GM18519 (cell line): ENCODE measurements around the gene AFAP1.

Experiments used
- ATAC-seq: cut with Tn5 transposase; IDR thresholded peaks from one replicate; pipeline ENCODE4 v1.9.1; 2021; ENCODE audit warnings: mild to moderate bottlenecking, moderate library complexity; ENCODE audit not compliant: unreplicated experiment, low FRiP score

Gene AFAP1

DNA sequence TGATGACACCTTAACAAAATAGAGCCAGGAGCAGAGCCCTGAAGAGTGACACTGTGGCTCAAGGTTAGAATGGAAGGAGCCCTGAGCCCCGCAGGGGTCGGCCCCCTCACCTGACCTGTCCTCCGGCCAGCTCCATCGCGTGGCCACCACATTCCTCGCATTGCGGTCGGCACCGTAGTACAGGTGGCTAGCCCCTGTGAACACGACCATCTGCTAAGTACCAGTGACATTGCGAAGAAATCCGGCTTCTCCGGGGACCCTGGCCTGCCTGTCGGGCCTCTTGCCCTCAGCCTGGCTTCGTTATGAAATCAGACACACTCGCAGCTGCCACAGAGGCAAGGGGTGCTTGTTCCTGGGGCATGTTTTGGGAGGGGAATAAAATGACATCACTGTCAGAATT, 179.0 kb downstream of the AFAP1 start:
- no peak for ATAC-seq

GRCh38 chr4:7760228-7760627, 179.4 kb downstream of the AFAP1 start:
- ATAC-seq: no peak

DNA sequence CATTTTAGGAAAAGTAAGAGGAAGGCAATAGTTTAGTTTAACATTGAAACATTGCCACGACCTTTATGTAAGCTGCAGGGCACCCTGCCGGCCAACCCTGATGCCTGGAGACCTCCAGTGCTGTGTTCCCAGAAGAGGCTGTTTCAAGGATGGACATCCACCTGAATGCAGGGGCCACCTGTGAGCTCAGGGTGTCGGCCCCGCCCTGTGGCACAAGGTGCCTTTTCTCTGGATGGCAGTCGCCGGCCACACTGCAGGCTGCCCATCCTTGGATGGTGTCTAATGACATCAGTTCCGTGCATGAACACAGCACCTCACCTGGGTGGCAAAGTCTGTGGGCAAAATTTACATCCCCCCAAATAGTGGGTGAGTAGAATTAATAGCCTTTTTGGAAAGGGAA, 180.0 kb downstream of the AFAP1 start:
- ATAC-seq: no peak

DNA sequence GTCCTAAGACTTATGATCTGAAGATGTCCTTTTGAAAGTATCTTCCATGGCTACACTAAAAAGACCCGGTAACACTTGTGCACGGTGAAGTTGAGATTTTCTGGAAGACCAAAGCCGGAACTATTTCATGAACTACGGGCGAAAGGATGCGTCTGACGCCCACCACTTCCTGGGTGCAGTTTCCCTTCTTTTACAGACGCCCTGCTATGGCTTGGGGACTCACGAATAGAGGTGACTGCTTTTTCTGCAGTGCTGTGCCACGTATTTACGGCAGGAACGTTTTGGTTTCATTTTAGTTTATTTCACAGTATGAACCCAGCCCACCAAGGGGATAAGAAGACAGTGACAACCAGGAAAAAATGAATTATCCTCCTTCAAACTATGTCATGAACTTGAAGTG, 180.4 kb downstream of the AFAP1 start:
- ATAC-seq: no peak

- ATAC-seq: no peak
Observed at GRCh38 chr4:7758476-7758875, 181.2 kb downstream of the AFAP1 start.

DNA sequence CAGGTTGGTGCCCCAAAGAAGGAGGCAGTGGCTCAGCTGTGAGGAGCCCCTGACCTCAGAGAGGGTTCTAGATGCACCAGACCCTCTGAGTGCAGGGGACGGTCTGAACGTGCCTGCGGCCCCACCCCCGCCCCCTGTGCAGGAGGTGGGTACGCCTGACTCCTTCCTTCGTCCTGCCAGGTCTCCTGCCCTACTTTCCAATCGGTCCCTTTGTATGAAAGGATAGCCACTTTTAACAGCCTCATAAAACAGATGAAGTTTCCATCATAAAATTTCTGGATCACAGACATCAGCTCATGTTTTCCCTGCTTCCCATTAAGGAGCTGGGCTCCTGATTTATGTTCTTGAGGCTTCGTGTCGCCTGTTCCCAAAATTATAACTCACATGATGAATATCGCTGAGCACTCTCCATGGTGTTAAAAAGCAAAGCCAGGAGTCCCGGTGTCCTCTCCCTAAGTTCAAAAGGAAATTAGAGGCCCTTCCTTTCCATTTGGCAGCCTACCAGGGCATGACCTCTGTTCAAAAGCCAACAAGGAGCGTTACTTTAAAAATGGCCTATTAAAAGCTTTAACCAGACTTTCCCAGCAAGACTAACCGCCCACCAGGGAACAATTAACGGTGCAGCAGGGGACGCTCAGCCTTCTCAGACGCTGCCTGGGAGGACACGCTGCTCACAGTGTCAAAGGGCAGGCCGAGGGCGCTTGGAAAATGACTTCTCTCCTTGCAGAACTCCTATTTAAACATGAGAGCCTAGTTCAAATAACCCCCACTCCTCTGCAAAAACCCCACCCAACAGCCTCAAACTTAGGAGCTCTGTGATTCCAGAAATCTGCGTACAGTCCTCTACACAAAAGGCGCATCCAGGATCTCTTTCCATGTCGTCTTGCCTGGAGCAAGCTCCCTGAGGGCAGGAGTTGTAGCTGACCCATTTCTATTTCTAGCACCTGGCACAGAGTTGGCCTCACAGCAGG, 181.9 kb downstream of the AFAP1 start:
- ATAC-seq: no peak

DNA sequence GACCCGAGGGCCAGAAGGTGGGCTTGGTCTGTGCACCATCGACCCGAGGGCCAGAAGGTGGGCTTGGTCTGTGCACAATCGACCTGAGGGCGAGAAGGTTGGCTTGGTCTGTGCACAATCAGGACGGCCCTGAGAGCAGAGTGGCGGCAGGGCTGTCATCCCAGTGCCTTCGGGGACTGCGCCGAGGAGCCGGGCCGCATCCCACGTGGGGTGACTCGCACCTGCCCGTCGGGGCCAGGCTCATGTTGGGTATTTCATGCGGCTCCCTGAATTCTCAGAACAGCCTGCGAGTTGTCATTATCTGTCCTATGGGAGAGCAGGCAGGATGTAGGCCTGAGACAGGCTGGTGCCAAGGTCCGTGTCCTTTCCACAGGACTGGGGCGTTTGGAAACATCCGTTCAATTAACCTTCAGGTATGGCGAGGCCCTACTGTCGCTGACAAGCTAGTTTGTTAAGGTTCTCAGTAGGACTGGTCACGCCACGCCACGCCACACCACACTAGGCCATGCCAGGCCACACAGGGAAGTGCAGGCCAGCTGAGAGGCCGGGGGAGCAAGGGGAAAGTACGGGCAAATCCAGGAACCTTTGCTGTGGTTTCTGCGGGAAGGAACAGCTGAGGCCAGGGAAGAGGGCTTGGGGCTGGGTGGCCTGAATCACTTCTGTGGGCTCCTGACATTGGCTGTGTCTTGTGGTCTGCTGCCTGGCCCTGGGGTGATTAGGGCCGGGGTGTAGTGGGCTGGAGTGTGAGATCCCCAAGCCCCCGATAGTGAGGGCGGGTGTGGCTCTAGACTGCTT, 182.9 kb downstream of the AFAP1 start:
- no peak for ATAC-seq

DNA sequence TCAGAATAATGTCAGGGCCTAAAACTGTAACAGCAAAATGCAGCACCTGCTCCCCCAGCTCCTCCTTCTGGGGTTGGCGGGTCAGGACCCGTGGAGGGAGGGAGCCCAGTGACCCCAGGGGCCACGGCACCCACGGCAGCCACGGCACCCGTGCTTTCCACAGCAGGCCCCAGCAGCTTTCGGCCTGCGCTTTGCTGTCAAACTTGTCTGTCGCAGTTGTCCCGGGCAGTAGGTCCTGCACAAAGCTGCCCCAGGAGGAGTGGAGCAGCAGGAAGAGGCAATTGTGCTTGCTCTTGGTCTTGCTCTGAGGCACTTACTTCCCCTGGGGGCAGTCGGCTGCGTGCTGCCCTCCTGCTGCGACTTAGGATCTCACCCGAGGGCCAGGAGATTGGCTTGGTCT, 183.6 kb downstream of the AFAP1 start:
- no peak for ATAC-seq

DNA sequence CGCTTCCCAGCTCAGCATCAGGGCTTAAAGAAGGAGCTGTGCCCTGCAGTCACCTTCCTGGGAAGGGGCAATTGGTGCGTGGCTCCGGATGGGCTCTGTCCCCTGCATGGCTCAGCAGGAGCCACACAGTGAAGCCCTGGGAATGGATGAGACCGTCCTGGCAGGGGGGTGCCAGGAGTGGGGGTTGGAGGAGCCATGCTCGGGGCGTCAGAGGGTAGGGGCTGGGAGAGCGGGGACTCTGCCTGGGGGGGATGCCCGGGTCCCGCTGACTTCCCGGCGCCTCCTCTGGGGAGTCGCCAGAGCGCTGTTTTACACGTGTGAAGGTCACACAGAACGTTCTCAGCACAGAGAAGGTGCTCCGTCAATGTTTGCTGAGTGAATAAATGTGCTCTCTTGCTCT, 184.1 kb downstream of the AFAP1 start:
- no peak for ATAC-seq

- ATAC-seq: no peak
Observed at GRCh38 chr4:7754565-7755262, 184.9 kb downstream of the AFAP1 start.

DNA sequence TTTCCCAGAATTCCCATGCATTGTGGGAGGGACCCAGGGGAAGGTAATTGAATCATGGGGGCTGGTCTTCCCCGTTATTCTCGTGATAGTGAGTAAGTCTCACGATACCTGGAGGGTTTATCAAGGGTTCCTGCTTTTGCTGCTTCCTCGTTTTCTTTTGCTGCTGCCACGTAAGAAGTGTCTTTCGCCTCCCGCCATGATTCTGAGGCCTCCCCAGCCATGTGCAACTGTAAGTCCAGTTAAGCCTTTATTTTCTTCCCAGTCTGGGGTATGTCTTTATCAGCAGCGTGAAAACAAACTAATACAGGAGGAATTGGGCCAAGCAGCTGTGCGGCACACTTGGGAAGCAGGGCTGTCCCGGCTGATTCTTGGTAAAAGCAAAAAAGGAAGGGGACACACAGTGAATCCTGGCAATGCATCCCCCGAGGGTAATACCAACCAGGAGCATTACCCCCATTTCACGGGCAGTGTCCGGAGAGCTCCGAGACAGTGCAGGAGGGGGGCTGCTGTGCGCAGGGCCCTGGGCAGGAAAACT, 185.7 kb downstream of the AFAP1 start:
- no peak for ATAC-seq

- ATAC-seq: no peak
Observed at GRCh38 chr4:7753271-7753670, 186.4 kb downstream of the AFAP1 start.

DNA sequence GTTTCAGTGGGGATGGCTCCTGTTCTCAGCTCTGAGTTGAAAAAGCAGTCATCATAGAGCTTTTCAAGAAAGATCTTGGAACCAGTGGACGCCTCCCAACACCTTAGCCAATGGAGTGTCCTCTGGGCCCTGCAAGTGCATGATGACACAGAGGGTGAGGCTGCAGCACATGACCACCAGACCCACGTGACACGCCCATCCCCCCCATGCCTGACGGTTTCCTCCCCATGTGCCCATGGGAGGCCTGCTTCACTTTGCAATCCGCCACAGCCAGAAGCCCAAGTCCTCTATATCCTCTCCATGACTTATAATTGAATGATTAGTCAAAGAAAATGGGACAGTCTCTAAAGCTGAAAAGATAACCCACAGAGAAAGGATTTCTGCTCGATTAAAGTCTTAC, 187.0 kb downstream of the AFAP1 start:
- no peak for ATAC-seq

- ATAC-seq: no peak
Observed at GRCh38 chr4:7750972-7751371, 188.7 kb downstream of the AFAP1 start.

DNA sequence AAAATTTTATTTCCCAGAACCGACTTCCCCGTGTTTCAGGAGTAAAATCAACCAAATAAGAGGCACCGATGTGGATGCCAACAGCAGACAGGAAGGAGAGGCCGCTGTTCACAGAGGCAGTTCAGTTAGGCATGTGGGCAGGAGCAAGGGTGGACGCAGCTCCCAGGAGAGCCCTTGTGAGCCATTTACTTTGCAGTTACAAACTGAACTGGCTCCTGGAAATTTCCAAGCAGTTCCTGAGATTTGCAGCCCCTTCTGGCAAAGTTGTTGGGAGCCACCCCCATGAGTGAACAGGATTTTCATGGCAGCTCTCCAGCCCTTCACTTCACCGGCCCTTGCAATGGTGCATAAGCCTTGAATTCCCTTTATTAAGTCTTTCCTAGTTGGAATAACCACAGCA, 189.1 kb downstream of the AFAP1 start:
- no peak for ATAC-seq

- no peak for ATAC-seq
Observed at GRCh38 chr4:7747566-7747965, 192.1 kb downstream of the AFAP1 start.

GRCh38 chr4:7747062-7747385, 192.6 kb downstream of the AFAP1 start:
- ATAC-seq: no peak

GRCh38 chr4:7746351-7747061, 193.2 kb downstream of the AFAP1 start:
- ATAC-seq: no peak

DNA sequence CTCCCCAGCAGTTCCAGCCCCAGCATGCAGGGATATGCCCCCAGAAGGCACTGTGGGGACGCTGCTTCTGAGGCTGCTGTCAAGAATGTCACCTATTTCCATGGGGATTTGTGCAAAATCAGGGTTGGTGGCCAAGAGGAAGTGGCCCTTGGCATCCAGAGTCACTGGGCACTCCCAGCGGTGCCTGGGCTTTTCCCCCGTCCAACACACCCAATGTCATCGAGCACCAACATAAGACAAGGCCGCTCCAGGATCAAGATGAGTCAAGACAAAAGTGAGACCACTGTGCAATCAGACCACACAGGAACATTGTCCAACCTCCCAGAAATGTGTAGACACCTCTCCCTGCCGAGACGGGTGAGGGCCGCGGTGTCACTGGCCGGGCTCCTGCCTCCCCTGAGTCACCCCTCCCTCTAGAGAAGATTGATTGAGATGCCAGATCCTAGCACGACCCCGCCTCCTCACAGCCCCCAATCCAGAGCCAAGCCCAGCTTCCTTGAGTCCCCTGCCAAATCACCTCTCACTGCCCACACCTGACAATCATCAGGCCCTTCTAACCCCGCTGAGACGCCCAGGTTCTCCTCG, 194.3 kb downstream of the AFAP1 start:
- ATAC-seq: no peak
